NCI-H2171 treated with DMSO at 0.1 percent for 48 hours (cell line): ENCODE measurements around the gene SLC38A11.

ENCODE experiments used
- DNase-seq: peaks from one replicate; lab custom pipeline; 2025; lab: John Stamatoyannopoulos, UW

The SLC38A11 gene

DNA sequence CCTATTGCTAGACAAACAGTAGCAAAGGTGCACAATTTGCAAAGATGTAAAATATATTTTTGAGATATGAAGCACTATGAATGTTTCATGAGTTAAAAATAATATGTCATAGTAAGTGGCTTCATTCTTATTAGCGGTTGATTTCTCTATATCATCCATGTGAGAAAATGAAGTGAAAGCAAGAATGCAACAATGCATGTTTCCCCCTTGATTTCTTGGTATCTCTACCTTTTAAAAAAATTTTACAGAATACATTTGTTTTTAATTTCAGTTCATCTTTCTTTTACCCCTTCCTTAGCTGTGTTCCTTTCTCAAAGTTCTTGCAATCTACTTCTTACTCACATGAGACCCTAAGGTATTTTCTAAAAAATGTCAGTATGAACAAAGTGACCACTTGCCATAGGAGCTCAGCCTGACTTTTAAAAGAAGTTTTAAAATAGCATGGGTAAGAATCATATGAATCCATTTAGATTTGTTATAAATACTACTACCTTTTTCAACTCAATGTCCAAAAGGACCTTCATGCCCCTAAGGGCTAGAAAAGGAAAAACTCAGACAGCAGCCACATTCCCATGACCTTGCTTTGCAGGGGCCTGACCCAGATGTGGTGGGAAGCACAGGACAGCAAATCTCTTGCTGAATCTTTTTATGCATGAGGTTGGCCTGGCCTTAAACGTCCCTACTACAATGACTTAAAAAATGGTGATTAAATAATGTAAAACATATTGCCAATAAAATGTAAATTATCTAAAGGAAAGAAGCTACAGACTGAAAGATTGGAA is 14.8 kb upstream of the SLC38A11 start:
- no peak for DNase-seq

DNA sequence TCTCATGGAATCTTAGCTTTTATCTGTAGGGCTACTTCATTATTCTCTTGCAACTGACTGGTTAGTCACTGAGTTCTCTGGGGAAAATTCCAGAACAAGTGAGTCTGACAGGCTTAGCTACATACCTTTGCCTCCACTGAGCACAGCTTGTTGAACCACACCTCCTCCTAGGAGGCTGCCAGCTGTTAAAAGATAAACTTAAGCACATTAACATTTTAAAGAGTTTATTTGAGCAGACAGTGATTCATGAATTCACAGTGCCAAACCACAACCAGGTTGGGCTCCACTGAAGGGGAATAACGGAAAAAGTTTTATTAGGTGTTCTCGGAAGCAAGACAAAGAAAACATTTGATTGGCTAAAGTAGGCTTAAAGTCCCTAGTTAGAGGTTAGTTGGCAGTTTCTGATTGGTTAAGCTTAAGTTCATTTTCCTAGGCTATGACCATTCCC is 12.5 kb upstream of the SLC38A11 start:
- no peak for DNase-seq

DNA sequence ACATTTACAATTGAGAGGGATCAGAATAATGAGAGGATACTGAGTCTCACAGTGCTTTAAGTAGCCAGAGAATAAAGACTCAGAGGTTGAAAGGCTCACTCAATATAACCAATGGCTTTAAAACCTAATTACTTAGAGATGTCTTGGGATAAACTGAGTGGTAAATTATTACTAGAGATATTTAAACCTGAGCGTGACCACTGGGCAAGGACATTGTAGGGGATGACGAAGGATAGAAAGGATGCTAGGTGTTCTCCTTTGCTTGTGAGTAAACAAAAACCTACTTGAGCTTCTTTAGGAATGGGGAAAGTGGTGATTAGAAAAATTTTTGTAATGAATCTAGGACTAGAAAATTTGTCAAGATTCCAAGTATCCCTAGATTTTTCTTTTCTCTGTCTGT is 12.0 kb upstream of the SLC38A11 start:
- no peak for DNase-seq

DNA sequence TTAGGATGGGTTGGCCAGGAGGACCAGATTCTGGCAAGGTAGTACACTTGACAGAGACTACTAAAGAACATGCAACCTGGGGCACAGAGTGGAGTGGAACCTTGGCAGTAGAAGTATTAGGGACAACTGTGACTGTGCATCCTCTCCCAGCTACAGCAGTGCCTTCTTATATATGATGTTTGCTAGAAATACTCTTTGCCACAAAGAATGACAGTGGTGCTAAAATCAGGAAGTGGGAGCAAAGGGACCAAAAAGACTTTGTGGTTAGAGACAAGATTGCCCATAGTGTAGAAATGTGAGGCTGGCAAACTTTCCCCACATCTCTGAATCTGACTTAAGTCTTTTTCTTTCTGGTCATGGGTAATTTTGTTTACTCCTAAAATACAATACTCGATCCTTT is 9.4 kb upstream of the SLC38A11 start:
- no peak for DNase-seq

DNA sequence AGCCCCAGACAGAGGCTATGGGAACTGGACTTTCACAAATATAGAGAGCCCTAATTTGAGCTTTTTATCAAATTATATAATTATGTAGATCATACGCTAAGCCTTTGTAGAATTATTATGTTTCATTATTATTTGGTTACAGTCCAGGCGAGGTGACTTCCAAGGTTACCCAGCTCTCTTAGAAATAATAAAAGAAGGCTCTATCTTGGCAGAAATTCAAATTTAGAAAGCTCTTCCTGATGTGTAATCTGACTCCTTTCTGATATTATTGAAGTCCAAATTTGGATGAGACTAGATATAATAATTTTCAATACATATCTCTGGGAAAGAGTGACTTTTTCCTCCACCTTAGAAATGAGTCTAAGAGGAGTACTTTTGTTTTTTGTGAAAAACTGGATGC is 4.8 kb upstream of the SLC38A11 start:
- peak; percentile 39 for DNase-seq

DNA sequence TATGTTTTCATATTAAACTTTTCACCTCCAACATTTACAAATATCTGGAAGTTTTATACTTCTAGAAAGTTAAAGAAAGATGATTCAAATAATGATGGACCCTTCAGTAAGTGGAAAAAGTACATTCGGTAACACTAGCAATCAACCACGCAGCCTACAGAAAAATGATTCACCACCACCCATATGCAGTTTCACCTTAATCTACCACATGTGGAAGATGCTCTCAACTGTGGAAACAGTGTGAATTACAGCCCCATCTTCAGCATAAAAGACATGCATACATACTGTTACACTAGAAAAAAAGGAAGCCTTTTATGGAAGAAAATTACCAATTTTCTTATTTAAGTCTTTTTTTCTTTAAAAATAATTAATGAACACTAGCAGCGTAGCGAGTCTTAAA is 1.1 kb downstream of the SLC38A11 start:
- DNase-seq: no peak

DNA sequence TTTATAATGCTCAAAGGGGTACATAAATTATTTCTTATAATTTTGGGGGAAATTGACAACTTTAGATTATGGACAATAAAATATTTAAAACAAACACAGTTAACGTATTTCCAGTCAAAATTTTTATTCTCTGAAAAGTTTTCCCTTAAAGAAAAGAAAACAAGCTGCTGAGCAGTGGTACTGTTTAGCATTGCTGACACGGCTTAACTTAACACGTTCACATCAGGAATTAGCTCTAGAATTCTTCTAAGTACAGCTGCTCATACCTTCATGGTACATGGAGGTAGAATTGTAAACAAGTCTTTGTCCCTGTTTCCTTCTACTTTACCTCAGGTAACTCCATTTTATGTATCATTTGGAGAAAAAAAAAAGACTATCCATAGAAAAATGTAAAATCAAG is 2.0 kb downstream of the SLC38A11 start:
- no peak for DNase-seq

DNA sequence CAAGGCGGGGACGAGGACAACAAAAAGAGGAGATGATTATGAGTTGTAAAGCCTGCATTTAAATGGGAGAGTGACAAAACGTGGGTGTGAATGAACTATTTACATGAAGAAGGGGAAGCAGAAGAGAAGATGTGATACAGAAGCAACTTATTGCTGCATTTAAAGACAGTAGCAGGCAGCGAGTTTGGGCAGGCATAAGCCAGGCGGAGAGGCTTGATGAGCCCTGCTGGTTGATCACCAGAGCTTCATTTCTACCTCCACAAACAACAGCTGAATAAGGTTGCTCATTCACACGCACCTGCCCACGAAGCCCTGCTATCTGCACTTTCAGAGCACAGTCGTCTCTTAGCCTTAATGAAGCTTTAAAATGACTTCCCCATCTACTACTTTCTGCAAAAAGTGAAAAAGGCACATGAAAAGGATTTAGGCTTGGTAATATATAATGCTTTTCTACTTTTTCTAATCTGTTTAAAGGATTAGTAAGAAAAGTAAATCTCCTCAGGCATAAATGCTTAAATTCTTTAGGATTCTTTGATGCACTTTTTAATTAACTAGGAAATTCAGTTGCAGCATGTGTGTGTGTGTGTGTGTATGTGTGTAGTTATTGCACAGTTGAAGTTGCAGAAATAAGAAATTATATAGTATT is 3.1 kb downstream of the SLC38A11 start:
- DNase-seq: no peak

DNA sequence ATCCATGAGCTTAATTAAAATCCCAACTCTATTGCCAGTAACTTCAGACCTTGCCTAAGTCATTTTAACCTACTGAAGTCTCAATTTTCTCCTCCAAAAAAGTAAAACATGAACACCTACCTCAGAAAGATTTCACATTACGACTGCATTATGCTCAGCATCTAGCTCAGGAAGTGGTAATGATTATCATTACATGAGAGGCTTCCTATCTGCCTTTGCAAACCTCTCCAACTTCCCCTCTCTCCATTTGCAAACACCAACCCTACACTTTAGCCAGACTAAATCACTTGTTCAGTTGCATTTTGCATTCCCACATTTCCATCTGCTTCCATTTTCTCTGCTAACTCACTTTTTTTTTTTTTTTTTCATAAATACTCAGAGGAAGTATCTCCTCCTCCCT is 6.8 kb downstream of the SLC38A11 start:
- DNase-seq: no peak

DNA sequence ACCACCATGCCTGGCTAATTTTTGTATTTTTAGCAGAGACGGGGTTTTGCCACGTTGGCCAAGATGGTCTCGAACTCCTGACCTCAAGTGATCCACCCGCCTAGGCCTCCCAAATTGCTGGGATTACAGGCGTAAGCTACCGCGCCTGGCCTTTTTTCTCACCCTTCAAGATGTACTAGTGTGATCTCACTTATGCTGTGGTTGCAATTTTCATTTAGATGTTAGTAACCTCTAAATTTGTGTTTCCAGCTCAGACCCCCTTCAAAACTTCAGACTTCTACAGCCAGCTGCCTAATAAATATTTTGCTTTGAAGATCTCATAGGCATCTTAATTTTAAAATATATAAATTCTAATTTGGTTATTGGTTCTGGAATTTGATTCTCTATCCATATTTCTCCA is 8.0 kb downstream of the SLC38A11 start:
- DNase-seq: no peak

DNA sequence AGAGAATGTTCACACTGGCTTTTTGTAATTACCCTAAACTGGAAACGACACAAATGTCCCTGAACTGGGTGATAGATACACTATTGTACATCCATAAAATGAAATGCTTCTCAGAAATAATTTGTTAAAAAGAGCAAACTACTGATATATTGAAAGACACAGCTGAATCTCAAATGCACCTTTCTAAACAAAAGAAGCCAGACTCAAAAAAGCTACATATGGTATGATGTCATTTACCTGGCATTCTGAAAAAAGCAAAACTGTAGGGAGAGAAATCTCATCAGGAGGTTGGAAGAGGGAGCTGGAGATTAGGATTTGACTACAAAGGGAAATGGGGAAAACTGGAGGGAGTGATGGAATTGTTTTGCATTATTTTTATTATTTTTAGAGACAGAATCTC is 12.0 kb downstream of the SLC38A11 start:
- peak; percentile 26 for DNase-seq

DNA sequence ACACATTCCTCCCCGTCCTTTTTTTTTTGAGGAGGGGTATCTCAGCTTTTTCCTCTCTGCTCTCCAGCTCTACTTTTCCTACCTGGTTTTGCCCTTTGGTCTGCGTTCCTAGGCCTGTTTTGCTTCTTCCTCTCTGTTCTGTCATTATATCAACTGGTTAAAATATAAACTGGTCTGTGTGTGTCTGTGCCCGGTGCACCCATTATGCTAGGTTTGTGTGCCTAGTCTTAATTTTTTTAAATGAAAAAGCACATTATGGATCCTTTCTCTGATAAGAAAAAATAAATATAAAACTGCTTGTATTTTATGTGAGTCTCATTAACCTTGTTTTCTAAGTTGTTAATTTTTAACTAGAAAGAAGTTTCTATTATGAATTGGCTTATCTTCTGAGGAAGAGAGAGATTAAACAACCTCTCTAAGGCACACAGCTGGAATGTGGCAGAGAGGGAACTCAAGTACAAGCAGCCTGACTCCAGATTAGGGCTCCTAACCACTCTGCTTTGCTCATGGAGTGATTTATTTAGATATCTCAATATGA is 17.4 kb downstream of the SLC38A11 start:
- DNase-seq: no peak

DNA sequence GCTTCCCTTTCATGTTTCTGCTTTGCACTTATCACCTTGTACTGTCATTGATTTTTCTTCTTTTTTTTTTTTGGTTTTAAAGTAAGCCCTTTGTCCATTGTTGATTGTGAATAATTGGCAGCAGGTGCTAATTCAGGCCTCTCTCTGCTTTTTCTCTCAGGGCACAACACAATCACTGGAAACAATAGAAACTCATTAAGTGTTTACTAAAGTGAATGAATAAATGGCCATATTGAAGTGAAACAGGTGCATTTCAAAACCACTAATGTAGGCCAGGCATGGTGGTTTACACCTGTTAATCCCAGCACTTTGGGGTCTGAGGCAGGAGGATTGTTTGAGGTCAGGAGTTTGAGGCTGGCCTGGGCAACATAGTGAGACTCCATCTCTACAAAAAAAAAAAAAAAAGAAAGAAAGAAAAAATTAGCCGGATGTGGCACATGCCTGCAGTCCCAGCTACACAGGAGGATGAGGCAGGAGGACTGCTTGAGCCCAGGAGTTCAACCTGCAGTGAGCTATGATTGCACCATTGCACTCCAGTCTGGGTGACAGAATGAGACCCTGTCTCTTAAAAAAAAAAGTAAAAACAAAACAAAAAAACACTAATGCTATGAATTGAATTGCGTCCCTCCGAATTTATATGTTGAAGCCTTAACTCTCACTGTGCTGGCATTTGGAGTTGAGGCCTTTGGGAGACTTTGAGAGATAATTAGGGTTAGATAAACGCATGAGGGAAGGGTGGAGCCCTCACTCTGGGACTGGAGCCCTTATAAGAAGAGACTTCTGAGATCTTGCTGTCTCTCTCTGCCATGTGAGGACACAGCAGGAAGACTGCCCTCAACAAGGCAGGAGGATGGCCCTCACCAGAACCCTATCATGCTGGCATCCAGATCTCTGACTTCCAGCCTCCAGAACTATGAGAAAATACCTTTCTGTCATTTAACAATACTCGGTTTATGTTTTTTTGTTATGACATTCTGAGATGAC is 19.9 kb downstream of the SLC38A11 start:
- no peak for DNase-seq

DNA sequence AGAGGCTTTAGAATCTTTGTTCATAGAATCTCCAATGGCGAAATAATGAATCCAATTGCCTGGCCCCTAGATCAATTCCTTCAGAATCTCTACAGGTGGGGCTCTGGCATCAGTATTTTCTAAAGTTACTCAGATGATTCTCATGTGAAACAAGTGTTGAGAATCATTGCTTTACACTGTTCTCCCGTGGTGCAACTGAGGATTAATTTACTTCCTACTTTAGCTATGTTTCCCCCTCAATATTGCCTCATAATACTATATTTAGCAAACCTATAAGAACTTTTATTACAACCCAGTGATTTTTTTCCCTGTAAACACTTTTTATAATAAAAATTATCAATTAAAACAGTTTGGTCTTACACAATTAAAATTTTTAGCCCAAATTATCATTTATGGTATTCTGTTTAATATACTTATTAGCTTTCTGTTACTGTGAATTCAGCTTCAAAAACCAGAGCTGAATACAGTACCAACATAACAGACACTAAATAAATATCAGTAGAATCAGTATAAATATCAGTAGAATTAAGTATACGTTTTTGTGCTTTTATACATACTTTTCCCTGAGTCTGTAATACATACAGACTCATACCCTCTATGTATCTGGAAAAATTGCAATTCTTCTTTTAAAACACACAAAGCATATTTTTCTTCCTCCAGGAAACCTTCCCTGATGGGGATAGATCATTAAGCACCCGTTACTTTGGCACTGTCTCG is 20.8 kb downstream of the SLC38A11 start:
- DNase-seq: no peak

DNA sequence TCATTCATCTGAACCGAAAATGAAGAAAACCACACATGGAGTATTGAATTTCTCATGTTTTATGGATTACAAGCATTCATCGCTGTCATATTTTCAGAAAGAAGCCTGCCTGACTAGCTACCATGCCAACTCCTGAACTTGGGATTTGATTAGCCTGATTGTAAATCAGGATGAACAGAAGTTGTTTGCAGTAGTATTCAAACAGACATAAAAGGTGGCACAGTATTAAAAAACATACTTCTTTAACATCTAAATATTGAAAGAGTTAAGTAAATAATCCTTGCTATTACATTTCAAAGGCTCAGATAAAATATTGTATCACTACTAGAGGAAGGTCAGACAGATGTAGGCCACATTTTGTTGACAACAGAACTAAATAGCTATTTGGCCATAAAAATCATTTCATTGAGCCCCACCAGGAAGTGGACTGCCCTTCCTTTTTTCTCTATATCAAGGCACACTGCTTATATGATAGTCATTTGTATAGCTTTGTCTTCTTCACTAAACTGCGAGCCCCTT is 21.6 kb downstream of the SLC38A11 start:
- no peak for DNase-seq

DNA sequence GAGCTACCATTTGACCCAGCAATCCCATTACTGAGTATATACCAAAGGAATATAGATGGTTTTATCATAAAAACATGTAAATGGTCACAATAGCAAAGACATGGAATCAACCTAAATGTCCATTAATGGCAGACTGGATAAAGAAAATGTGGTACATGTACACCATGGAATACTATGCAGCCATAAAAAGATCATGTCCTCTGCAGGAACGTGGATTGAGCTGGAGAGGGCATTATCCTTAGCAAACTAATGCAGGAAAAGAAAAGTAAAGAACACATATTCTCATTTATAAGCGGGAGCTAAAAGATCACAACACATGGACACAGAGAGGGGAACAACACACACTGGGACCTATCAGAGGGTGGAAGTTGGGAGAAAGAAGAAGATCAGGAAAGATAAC is 22.9 kb downstream of the SLC38A11 start:
- DNase-seq: no peak

DNA sequence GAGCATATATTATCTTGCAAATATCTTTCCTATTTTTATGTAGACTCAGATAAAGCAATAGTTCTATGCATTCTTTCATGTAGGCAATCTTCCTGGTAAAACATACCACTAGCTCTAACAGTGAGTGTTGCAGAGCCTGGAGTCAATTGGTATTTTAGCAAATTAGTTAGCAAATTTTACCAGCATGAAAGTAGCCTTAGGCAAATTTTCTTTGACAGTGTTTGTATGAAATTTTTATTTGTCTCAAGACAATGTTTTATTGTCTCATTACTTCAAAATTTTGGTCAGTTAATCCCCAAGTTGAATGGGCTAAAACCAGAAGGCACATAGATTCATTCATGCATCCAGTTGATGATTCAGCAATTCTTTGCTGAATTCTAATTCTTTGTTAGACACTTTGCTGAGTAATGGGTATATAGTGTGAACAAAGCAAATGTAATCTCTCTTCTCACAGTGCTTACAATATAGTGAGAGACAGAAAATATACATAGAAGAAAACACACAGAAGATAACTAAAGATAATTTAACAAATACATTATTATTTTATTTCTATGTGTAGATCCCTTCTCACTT is 27.1 kb downstream of the SLC38A11 start:
- DNase-seq: no peak

DNA sequence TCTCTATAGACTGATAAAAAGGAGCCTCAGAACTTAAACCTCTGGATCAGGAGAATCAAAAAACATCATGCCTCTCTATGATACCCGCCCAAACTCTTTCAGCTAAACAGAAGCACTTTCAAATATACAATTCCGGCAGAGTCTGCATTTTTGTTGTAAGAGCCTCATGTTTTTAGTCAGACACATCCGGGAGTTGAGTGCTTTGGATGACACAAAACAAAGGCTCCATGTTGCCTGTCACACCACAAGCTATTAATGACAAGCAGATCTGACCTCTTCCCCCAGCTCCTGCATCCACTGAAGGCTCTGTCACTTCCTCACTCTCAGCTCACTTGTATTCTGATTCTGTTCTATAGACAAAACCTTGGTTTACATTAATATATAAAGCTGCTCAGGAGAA is 33.2 kb downstream of the SLC38A11 start:
- no peak for DNase-seq

DNA sequence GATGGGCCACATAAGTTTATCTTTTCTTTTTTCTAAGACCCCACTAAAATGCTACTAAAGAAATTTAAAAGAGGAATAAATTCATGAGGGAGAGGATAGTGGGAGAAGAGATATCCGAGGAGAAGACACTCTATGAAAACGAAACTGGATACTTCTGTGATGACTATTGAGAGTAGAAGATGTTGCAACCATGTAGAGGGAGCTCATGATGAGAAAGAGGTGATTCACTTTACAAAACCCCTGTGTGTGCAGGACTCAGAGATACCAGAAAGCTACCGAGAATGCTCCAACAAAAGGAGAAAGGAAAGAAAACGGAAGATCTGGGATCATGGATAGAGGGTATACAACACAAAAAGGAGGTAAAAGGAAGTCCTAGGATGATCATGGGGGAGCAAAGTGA is 34.9 kb downstream of the SLC38A11 start:
- DNase-seq: no peak

DNA sequence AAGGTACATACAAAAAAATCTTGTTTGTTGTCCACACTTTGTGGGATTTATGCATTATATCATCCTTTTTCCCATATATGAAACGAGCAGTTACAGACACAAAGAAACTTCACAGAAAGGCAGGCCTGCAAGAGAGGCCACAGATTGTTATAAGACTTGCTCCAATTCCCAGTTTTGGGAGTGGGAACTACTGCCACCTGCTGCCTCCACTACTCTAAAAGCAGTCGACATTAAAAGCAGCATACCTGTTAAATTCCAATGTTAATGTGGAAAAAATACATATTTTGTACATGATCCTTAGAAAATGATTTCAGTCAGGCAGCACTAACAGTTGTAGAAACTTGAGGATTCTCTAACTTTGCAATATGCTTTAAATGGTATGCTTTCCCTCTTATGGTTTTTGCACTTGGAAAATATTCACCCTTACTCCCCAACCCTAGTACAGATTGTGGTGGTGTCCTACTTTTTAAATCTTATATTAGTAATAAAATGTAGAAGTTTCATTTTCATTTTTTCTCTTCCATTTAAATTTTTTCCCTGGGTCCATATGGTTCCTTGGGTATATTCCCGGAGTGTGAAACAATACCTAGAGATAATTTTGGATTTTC is 37.9 kb downstream of the SLC38A11 start:
- DNase-seq: peak; percentile 79

DNA sequence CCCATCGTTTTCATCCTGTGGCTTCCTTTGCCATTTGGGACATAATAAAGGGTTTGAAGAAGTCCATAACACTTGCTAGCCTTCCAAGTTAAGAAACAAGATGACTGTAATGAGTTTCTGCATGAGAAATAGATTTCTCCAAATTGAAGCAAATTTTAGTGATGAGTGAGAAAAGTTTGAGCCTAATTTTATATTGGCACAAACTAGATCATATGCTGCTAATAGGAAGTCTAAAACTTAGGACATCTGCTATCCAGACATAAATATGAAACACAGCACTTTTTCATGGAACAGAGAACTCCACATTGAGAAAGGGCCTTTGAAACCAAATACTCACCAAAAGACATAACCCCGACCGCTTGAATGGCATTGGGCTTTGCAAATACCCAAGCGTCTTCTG is 39.8 kb downstream of the SLC38A11 start:
- no peak for DNase-seq
